ENCODE results near the gene TMEM179.

The TMEM179 gene

DNA sequence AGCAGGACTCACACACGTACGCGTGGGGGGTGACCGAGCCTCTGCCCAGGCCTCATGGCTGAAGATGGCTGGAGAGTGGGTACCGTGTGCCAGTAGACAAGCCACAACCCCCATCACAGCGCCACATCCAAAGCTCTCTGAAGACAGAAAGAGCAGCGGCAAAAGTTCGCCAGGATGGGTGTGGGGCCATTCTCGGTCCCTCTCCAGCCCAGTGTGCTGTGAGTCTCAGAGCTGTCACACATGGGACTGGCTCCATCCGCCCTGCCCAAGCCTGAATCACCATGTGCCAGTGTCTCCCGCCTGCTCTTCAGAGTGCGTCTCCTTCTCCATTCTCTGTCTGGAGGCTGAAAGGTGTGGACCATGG, 5.7 kb downstream of the TMEM179 start:
- no peak for DNase-seq (ENCODE audit: low read depth)

- DNase-seq (ENCODE audit: low read depth), result no peak
These were observed 6.3 kb downstream of the TMEM179 start for GRCh38 chr14:104598039-104598909.

GRCh38 chr14:104597576-104597975, 7.0 kb downstream of the TMEM179 start:
- DNase-seq (ENCODE audit: low read depth), result no peak

GRCh38 chr14:104596927-104597351, 7.6 kb downstream of the TMEM179 start:
- no peak for DNase-seq (ENCODE audit: low read depth)

DNA sequence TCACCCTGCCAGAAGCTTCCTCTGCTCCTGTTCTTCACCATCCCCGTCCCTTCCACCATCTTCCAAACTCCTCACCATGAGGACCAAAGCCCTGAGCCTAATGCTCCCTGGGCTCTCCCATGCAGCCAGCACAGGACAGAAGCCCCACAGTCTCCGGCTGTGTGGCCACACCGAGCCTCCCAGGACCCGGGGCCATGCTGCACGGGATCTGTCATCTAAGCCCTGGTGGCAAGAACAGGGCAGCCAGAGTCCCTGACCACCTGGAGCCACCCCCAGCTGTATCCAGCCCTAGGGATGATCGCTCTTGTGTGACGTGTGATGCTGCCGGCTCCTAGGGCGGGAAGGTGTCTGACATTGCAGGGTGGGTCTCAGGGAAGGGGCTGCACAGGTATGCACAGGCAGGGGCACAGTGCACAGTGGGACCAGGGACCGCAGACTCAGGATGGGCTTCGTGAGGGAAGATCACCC, 8.1 kb downstream of the TMEM179 start:
- no peak for DNase-seq (ENCODE audit: low read depth)

- no peak for DNase-seq (ENCODE audit: low read depth)
These were observed 8.6 kb downstream of the TMEM179 start for GRCh38 chr14:104595911-104596450.

DNA sequence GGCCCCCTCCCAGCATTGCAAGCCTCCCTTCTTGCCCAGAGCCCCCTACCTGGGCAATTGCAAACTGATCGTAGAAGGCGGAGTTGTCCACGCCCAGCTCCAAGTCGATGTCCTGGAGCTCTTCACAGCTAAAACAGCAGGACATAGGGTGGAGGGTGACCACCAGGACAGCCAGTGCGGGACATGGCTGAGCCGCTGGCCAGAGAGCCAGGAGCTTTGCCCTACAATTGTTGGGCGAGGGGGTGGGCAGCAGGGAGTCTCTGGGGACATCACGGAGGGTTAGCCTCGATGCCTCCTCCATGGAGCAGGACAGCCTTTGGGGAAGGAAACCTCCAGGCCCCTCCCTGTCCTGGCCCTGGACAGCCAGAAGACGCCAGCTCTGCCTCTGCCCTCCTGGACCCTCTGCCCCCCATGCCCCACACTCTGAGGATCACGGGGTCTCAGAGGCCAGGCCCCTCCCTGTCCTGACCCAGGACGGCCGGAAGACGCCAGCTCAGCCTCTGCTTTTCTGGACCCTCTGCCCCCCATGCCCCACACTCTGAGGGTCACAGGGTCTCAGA, 9.4 kb downstream of the TMEM179 start:
- no peak for DNase-seq (ENCODE audit: low read depth)

DNA sequence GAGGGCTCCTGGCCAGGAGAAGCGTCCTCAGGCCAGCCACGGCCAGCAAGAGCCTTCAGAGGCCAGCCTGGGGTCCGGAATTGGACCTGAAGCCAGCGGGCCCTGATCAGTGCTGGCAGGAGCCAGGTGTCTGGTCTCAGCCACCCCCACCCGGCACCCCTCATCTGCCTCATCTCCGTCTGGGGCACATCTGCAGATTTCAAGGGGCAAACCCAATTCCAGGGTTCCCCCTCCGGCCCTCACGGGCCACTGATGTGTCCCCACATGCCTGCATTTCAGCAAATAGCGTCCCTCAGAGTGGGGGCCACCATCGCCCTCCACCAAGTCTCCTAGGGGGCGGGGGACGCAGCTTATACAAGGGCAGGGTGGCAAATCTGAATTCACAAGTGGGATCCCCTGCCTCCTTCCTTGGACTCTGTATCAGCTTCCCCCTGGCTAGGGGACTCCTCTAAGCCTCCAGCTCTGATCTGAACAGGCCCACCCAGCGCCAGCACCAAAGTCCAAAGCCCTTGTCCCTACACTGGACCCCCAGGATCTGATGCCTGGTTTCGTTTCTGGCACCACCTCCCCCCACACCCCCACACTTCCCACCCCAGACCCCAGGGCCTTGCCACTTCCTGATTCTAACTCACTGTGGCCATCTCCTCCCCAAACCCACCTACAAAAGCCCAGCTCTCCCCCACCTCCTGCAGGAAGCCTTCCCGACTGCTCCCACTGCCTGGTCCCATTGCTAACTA, 10.1 kb downstream of the TMEM179 start:
- DNase-seq (ENCODE audit: low read depth), result no peak

- no peak for DNase-seq (ENCODE audit: low read depth)
These were observed 10.8 kb downstream of the TMEM179 start for GRCh38 chr14:104593710-104594136.

GRCh38 chr14:104593241-104593701, 11.3 kb downstream of the TMEM179 start:
- no peak for DNase-seq (ENCODE audit: low read depth)

- DNase-seq (ENCODE audit: low read depth), result no peak
These were observed 11.8 kb downstream of the TMEM179 start for GRCh38 chr14:104592785-104593184.

DNA sequence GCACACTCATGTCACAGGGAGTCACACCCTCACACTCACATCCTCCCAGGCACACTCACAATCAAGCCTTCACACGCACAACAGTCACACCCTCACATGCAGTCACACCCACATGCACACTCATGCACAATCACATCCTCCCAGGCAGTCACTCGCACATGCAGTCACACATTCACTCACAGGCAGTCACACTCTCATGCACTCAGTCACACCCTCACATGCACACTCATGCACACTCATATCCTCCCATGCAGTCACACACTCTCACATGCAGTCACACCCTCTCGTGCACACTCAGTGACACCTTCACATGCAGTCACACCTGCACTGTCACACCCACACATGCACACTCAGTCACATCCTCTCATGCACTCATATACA, 12.3 kb downstream of the TMEM179 start:
- no peak for DNase-seq (ENCODE audit: low read depth)

- no peak for DNase-seq (ENCODE audit: low read depth)
These were observed 12.9 kb downstream of the TMEM179 start for GRCh38 chr14:104591506-104592291.

- no peak for DNase-seq (ENCODE audit: low read depth)
These were observed 13.5 kb downstream of the TMEM179 start for GRCh38 chr14:104591031-104591430.

DNA sequence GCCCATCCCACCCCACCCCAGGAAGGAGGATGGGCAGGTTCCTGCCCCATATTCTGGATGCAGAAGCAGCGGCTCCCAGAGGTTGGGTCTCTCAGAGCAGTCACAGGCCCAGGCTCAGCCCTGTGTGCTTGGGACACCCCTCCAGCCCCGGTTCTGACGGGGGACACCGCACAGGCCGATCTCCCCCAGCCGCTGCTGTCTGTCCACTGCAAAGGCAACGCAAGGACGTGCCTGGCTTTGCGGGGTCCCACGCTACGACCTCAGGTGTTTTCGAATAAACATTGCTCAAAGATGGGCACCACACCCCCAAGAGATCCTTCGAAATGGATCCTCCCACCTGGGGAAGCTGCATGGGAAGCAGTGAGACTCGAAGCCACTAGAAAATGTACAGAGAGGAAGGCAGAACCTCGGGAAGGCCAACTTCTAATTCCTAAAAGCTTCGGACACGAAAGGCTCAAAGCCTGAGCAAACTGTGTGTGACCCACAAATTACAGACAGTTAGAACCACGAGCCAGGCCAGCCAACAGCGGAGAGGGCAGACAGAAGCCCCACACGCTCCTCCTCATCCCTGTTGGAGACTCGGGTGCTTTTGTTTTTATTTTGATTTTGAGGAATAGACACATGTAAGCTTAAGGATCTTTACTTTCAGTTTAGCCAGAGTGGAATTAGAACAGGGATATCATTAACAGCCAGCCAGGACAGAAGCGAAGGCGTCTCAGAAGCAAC, 14.2 kb downstream of the TMEM179 start:
- DNase-seq (ENCODE audit: low read depth), result peak; percentile 1

- no peak for DNase-seq (ENCODE audit: low read depth)
These were observed 15.0 kb downstream of the TMEM179 start for GRCh38 chr14:104589338-104590195.

DNA sequence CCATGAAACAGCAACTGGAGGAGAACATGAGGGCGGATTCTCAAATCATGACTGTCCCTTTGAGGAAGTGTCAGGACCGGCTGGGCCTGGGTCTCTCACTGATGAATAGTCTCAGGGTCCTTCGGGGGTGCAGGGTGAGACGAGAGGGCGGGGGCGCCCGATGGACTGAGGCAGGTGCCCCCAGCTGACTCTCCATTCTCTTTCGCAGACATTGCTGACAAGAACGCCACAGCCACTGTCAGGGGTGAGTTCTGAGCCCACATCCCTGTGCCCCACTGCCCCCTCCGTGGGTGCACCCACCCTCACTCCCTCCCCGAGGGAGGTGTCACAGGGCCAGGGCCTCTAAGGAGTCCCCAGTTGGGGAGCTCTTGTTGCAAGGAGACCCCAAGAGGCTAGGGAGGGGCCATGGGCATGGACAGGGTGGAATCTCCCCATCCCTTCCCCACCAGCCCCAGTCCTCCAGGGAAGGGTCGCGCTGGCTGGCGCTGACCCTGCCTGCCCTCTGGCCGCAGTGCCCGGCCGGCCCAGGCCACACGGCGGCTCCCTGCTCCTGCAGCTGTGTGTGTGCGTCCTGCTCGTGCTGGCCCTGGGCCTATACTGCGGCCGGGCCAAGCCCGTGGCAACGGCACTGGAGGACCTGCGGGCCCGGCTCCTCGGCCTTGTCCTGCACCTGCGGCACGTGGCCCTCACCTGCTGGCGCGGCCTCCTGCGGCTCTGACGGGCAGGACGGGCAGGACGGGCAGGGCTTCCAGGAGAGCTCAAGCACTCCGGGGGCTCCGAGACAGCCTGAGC, 16.3 kb downstream of the TMEM179 start:
- DNase-seq (ENCODE audit: low read depth), result no peak

GRCh38 chr14:104587641-104588040, 16.9 kb downstream of the TMEM179 start:
- DNase-seq (ENCODE audit: low read depth), result no peak
